ENCODE data around the gene GLIS1. TPM values are rescaled to one million over a fixed set of nuclear protein-coding genes. Genes with fewer than 3 reads are reported as not detected.

Gene GLIS1
- total RNA-seq, 1 experiment from 2014 or later: 0.39 TPM

DNA sequence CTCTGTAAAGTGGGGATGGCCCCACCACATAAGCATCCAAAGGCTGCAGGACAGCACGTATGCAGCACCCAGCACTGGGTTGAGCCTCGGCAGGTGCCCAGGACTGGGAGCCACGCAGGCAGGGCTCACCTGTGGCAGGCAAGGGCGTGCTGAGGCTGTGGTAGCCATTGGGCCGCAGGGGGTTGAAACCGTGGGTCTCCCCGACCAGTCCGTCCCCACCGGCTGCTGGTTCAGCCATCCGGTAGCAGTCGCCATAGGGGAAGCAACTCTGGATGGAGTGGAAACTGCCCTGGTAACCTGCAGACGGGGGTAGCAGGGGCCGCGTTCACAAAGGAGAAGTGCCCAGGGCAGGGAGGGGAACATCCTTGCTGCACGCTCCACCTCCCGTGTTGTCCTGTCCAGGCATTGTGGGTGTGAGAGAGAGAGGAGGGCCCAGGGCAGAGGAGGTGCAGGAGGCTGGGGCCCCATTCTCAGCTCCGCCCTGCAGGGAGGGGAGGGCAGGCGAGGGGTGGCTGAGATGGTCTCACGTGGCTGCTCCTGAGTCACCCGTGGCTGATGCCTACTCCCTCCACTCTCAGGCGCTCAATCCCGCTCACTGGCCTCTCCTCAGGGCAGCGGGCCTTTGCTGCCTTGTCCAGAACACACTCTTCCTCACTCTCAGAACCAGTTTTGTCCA lies 229.8 kb downstream of the GLIS1 start:
- TF ChIP-seq YY1 (IDR thresholded peaks at IDR 0.05; ENCODE audit: extremely low read depth, insufficient replicate concordance, low read depth, low read length) (no peak), JUND (IDR thresholded peaks at IDR 0.05) (no peak), EZH2phosphoT487 (IDR thresholded peaks at IDR 0.05; ENCODE audit: borderline replicate concordance) (no peak)
- TF ChIP-seq, protein P1, sequence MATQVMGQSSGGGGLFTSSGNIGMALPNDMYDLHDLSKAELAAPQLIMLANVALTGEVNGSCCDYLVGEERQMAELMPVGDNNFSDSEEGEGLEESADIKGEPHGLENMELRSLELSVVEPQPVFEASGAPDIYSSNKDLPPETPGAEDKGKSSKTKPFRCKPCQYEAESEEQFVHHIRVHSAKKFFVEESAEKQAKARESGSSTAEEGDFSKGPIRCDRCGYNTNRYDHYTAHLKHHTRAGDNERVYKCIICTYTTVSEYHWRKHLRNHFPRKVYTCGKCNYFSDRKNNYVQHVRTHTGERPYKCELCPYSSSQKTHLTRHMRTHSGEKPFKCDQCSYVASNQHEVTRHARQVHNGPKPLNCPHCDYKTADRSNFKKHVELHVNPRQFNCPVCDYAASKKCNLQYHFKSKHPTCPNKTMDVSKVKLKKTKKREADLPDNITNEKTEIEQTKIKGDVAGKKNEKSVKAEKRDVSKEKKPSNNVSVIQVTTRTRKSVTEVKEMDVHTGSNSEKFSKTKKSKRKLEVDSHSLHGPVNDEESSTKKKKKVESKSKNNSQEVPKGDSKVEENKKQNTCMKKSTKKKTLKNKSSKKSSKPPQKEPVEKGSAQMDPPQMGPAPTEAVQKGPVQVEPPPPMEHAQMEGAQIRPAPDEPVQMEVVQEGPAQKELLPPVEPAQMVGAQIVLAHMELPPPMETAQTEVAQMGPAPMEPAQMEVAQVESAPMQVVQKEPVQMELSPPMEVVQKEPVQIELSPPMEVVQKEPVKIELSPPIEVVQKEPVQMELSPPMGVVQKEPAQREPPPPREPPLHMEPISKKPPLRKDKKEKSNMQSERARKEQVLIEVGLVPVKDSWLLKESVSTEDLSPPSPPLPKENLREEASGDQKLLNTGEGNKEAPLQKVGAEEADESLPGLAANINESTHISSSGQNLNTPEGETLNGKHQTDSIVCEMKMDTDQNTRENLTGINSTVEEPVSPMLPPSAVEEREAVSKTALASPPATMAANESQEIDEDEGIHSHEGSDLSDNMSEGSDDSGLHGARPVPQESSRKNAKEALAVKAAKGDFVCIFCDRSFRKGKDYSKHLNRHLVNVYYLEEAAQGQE (IDR thresholded peaks at IDR 0.05; ENCODE audit: low read depth): no peak
- ATAC-seq: peak; percentile 72
- no peaks in the 10 kb centered on the region for H3K9me2 ChIP-seq (ENCODE audit: insufficient read depth)
- H3K27me3 ChIP-seq (ENCODE audit: insufficient read depth, low read length): no peaks in the 10 kb centered on the region
- H3K79me2 ChIP-seq (ENCODE audit: insufficient read depth, low read length): no peaks in the 10 kb centered on the region
- DNase-seq (ENCODE audit: low read depth, low spot score): no peak
- no peaks in the 10 kb centered on the region for H3K36me3 ChIP-seq (ENCODE audit: control insufficient read depth in 1 of 2, insufficient read depth in 2 of 2, low read length in 2 of 2)
- H2AFZ ChIP-seq (ENCODE audit: low read depth, low read length, poor library complexity, severe bottlenecking): no peak overlapping the region
- H3K9ac ChIP-seq (ENCODE audit: low read length): no peak overlapping the region
- BruUV-seq (replicated peaks): no TSS peak
- intact Hi-C loops (cut with micrococcal nuclease): no loop called here
- ChIA-PET POLR2A (no interaction called here), CTCF (no interaction called here), RAD21 (ENCODE audit: low non-redundant PET in 1 of 2, low total read pairs in 2 of 2, uncharacterized antibody in 2 of 2, unreplicated experiment in 2 of 2) (no interaction called here)
- H4K20me1 ChIP-seq (ENCODE audit: insufficient read depth): no peaks in the 10 kb centered on the region
- H3K4me2 ChIP-seq (ENCODE audit: low read length): no peak overlapping the region
- no peak overlapping the region for H3K27ac ChIP-seq (ENCODE audit: low read depth, low read length)
- peaks cover 0 to 7% of the 10 kb centered on the region in 2 experiments; a peak in 2 of 4 replicates for H3K4me1 ChIP-seq (ENCODE audit: control insufficient read depth in 1 of 2, insufficient read depth in 2 of 2, low read length in 2 of 2)
- no peaks in the 10 kb centered on the region for H3K9me3 ChIP-seq (ENCODE audit: control insufficient read depth in 1 of 2, insufficient read depth in 1 of 2, low read depth in 1 of 2, low read length in 2 of 2)
- no peak overlapping the region for H3K4me3 ChIP-seq (replicated peaks in 1 of 2; ENCODE audit: low read depth in 1 of 2, low read length in 2 of 2)
